GM18526 (cell line): ENCODE data around the gene TRAF4.

Source experiments
- POLR2A ChIP-seq: IDR thresholded peaks from 3 replicates; pipeline ENCODE4 v1.6.1; 2011; ENCODE audit not compliant: insufficient read length; ENCODE audit errors: extremely low read depth

TRAF4 gene

DNA sequence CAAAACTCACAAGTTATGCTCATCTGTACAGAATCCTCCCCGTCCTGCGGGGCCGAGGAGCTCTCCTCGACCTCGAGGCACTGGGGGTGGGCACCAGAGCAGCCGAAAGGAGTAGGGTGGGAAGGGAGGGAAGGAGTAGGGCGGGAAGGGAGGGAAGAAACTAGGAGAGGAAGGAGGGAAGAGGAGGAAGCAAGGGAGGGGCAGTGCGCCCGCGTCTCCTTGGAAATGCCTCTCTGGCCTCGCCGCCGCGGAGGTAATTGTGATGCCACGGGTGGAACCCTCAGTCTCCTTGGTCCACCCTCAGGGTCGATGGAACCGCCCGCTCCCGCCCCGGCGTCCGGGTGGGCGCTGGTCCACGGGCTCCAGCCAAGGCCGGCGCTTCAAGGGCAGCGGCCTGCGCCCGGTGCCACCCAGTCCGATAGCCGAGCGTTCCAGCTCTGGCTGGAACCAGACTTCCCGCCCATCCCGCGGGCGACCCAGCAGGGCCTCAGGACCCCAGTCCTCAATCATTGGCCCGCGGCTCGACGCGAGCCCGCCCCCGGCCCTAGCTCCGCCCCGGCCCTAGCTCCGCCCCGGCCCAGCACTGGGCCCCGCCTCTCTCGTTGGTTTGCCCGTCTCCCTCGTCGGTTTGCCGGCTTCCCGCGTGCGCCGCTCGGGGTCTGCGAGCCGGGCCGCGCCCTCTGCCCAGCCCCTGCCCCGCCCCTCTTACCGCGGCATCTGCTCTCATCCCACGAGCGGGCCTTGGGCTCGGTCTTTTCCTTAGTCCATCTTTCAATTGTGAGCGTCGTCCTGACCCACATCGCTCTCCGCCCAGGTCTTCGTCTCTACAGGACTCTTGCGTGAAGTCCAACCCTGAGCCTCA, 32.7 kb upstream of the TRAF4 start:
- peak; percentile 70 for TF ChIP-seq POLR2A

DNA sequence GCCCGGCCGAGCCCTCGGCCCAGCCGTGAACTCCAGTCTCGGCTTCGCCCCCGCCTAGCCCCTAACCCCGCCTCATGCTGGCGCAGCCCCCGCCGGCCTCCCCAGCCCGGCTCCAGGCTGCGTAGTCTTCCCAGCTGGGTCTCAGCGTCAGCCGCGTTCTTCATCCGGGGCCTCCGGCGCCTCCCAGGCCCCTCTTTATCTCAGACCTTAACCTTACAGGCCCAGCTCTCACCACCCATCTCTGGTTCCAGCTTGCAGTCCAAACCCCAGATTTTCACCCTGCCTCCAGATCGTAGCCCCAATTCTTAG, 32.1 kb upstream of the TRAF4 start, which contains the start of gene PROCA1:
PROCA1 (minus strand) TSS at position 166 of the 309 bp plus-strand sequence. CDS start 228 bp downstream, outside the sequence.
- TF ChIP-seq POLR2A = no peak

DNA sequence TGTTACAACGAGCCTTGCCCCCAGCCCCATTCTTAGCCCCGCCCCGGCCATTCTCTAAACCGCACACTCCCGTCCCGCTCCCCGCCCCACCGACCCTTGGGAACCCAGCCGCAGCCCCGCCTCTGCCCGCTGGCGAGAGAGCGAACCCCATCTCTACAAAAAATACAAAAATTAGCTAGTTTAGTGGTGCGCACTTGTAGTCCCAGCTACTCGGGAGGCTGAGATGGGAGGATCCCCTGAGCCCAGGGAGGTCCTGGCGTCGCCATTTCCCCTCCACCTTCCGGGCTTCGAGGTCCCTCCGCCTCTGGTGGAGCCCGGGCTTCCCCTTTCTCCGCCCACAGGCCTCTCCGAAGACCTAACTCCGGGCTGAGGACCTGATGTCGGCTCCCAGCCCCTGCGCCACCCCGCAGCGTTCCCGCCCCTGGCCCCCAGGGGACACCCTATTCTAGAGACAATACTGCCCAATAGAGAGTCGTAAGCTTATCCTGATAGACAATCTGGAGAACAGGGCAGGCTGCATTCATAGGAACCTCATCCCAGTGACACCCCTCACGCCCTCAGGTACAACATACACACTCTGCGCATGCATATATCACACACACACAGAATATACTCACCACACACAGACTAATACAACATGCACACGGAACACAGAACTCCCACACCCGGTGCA, 31.6 kb upstream of the TRAF4 start:
- TF ChIP-seq POLR2A = peak; percentile 29

DNA sequence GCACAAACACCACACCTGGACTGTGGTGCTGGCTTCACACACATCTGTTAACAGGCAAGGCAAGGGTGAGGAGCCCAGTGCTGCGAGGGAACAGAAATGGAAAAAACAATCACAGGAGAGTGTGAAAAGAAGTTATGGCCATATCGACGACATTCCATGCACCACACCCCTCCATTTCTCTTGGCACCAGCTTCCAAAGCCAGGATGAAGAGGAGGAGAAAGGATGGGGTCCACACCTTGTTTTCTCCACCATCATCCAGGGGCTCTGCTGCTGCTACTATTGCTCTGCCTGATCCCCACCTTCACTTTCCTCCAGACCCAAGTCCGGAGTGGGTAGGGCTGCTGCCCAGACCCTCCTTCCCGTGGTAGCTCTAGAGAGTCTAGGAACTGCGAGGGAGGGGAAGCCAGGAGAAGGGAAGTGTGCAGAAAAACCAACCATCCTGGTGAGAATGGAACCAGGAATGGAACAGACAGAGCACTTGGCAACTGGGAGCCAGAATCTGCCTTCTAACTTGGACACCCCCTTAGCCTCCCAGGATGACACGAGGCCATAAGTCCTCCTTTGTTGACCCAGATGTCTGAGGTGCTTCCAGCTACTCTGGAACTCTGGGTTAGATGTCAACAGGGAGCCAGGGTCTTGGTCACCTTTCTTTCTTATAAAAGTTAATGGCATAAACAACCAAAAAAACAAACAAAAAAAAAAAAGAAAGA, 31.0 kb upstream of the TRAF4 start:
- no peak for TF ChIP-seq POLR2A

DNA sequence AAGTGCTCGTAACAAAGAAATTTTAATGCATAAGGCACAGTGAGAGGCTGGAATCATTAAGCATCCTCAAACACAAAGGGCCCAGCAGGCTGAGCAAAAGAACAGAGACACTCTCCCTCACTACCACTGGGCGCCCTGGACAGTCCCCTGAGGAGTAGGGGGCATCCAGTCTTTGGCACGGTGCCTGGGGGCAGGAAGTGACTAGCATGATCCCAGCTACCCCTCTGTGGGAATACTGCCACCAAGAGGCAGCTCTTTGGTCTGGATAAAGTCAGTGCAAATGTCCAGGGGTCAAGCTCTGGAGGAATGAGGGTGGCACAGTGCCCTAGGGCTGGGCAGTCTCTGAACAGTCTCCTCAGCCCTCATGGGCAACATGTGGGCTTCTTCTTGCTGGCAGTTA, 29.5 kb upstream of the TRAF4 start:
- TF ChIP-seq POLR2A = no peak

DNA sequence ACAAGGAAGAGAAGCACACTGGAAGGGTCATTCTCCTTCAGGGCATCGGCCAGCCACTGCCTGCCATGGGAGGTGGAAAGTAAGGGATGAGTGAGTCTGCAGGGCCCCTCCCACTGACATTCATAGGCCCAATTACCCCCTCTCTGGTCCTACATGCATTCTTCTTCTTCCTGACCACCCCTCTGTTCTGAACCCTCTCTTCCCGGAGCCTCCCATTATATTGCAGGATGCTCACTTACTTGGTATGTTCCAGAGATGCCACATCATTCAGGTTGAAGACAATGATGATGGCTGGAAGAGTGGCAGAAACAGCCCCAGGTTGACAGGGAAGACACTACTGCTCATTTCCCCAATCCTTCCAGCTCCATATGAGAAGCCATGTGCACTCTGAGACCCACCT, 28.6 kb upstream of the TRAF4 start:
- no peak for TF ChIP-seq POLR2A

DNA sequence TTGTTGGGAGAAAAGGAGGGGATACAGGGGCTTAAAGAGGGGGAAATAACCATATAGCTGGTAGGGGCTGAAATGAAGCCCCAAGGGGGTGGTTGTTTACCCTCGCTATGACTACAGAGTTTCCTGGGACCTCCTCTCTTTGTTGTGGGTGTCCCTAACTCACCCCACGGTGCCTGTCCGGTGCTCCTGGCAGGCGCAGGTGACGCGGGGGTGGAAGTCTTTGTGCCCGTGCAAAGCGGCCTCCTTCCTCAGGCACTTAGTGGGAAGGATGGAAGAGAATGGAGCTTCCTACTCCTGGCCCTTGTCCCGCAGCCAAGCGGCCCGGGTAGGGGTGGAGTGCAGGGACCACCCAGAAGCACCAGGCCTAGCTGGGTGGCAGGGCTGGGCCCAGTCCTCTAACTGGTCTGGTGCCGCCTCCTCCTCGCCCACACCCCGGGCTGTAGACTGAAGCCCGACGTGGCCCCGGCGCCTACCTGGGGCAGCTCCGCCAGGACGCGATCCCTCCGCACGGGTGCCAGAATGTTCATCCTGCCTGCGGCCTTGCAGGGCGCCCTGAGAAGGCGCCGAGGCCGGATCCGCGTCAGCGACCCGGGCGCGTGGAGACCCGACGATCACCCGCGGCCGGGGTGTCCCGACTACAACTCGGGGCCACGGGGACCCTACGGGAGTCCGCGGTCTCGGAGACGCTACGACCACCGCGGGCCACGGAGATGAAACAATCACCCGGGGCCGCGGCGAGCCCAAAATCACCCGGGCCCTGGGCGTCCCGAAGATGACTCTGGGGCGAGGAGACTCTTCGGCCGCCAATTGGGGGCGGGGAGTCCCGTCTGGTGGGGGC, 26.9 kb upstream of the TRAF4 start:
- TF ChIP-seq POLR2A = no peak

DNA sequence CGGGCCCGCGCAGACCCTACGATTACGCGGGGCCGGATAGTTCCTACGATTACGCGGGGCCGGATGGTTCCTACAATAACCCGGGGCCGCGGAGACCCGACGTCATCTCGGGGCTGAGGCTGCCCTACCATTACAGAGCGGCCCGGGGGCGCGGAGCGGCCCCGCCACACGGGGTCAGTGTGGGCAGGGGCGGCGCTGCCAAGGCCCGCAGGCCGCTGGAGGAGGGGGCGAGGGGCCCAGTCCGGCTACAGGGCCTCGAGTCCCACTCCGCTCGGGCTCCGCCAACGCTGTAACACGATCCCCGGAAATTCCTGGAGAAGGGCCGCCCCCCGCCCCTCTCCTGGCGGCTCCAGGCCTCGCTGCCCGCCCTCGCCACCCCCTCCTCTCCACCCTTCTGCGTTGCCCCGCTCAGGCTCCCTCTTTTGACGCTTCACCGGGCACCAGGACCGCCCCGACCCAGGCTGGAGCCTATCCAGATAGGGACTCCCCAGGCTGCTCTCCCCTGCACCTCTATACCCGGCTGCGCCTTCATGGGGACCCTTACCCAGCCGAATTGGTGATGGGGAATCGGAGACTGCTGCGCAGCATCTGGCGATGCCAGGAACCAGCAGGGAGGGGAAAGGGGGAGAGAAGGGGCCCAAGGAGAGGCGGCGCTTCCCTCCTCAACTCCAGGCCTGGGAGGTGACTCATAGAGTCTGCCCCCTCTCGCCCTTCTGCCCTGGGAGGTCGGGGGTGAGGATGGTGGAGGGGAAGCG, 26.1 kb upstream of the TRAF4 start, which contains the start of gene RAB34:
RAB34 (minus strand) TSS at position 291 of the 755 bp plus-strand sequence. CDS start 602 bp downstream, outside the sequence.
- TF ChIP-seq POLR2A = no peak

DNA sequence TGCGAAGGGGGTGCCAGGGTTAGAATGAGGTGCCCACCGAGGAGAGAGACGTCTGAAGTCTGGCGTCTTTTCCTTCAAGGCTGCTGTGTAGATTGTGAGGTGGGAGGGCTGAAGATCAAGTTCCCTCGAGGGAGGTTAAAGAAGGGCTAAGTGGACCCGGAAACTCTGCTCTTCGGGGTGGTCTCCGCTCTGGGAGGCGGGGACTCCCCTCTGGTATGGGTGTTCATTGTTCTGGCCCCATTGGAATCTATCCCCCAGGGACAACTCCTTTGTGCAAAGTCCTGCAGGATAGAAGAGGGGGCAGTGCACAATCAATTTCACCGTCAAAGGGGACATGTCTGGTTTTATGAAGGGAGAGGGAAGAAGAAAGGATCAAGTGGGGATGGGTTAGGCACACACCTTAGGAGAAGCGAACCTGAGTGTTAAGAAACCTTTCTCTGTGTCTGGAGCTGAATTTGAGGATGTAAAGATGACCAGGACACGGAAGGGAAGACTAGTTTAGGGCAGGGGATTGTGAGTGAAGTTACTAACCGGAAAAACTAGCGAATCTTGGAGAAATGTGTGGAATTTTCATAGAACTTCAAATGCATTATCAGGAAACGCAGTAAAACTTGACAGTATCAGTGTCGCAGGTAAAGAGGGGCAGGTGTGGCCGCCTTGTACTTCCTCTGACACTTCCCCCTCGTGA, 25.3 kb upstream of the TRAF4 start:
- TF ChIP-seq POLR2A = no peak

DNA sequence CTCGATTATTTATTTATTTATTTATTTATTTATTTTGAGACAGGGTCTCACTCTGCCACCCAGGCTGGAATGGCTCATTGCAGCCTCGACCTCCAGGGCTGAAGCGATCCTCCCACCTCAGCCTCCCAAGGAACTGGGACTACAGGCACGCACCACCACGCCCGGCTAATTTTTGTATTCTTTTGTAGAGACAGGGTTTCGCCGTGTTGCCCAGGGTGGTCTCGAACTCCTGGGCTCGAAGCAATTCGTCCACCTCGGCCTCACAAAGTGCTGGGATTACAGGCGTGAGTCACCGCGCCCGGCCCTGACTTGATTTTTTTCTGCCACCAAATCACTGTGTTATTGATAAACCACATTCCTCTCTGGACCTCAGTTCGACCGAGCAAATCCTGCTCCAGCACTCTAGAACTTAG, 24.8 kb upstream of the TRAF4 start:
- TF ChIP-seq POLR2A = no peak

DNA sequence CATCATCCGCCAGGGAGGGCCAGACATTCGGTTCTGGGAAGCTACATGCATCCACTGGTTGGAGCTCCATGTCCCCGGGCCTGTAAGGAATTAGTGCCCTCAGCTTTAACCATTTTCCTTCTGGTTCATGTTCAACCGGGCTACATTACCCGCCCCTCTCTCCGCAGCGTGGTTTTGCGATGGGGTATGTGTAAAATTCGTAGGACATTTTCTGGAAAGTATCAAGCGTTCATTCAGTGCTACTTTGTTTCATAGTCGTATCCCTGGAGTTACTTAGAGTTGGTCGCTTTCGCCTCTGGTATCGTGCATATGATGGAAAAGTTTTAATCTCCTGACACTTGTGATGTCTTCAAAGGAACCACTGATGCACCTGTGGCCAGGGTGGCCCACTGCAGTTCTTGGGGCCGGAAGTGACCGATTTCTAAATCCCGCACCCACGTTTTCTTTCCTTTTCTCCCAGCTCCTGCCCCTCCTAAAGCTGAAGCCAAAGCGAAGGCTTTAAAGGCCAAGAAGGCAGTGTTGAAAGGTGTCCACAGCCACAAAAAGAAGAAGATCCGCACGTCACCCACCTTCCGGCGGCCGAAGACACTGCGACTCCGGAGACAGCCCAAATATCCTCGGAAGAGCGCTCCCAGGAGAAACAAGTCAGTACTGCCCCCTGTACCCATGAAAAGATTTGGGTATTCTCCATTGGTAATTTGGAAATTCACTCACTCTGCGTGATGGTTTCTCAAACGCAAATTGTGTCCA, 23.4 kb upstream of the TRAF4 start:
- no peak for TF ChIP-seq POLR2A

DNA sequence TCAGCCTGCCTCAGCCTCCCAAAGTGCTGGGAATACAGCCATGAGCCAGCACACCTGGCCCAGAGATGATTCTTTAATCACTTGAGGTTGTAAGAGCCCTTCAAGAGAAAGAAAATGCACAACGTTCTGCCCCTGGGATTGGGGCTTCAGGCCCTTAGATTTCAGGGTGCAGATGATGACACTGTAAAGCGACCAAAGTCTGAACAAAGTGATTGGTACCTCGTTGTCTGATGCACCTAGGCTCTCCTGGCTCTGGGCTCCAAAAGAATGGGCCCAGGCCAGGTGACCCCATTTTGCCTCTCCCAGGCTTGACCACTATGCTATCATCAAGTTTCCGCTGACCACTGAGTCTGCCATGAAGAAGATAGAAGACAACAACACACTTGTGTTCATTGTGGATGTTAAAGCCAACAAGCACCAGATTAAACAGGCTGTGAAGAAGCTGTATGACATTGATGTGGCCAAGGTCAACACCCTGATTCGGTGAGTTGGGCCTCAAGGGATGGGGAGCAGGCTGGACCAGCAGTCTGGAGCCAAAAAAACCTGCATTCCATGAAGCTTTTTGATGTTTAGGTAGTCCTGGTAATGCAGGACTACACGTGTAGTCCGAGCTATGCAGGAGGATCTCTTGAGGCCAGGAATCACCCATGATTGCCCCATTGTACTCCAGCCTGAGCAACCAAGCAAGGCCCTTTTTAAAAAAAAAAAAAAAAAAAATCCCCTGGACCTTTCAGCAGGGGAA, 21.2 kb upstream of the TRAF4 start:
- TF ChIP-seq POLR2A = no peak
